ENCODE results near the gene GDF15. TPM values are rescaled to one million over a fixed set of nuclear protein-coding genes. Genes with fewer than 3 reads are reported as not detected.

GDF15 gene
- total RNA-seq, 1 experiment from 2014 or later: 425 TPM

DNA sequence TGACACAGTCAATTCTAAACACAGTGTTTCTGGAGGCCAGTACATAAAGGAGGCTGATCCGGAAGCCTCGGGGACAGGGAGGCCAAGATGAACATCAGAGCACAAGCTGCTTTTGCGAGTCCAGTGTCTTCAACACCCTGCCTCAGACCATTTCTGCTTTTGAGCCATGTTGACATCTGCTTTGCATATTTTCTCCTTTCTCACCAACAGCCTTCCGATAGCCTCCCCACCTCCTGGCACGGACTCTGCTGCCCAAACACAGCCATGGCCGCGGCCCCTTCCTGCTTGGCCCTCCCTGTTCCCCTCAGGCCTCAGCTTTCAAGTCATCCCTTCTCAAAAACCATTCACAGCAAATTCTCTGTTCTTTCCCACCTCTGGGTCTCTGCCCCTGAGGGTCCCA lies 7.9 kb downstream of the GDF15 start:
- ChIA-PET RAD21 (ENCODE audit: low non-redundant PET in 1 of 2, low total read pairs in 2 of 2, uncharacterized antibody in 2 of 2, unreplicated experiment in 2 of 2) (no interaction called here), CTCF (no interaction called here), POLR2A (no interaction called here)
- H4K20me1 ChIP-seq (ENCODE audit: insufficient read depth): no peaks in the 10 kb centered on the region
- no peaks in the 10 kb centered on the region for H3K9me2 ChIP-seq (ENCODE audit: insufficient read depth)
- H3K4me2 ChIP-seq (ENCODE audit: low read length): no peak overlapping the region
- intact Hi-C loops (cut with micrococcal nuclease): no loop called here
- no peak overlapping the region for H3K27ac ChIP-seq (ENCODE audit: low read depth, low read length)
- H3K36me3 ChIP-seq (ENCODE audit: control insufficient read depth in 1 of 2, insufficient read depth in 2 of 2, low read length in 2 of 2): peaks cover 0 to 4% of the 10 kb centered on the region in 2 experiments; a peak in 1 of 4 replicates
- H3K27me3 ChIP-seq (ENCODE audit: insufficient read depth, low read length): no peaks in the 10 kb centered on the region
- H3K4me1 ChIP-seq (ENCODE audit: control insufficient read depth in 1 of 2, insufficient read depth in 2 of 2, low read length in 2 of 2): peaks cover 7 to 29% of the 10 kb centered on the region in 2 experiments; a peak in 3 of 4 replicates
- no peak for TF ChIP-seq SRF (IDR thresholded peaks at IDR 0.05; ENCODE audit: low read depth)
- TF ChIP-seq JUND (IDR thresholded peaks at IDR 0.05): no peak
- no peak for TF ChIP-seq ZFX (IDR thresholded peaks at IDR 0.05)
- TF ChIP-seq FOSL1 (IDR thresholded peaks at IDR 0.05; ENCODE audit: low read depth): no peak
- TF ChIP-seq, protein P1, sequence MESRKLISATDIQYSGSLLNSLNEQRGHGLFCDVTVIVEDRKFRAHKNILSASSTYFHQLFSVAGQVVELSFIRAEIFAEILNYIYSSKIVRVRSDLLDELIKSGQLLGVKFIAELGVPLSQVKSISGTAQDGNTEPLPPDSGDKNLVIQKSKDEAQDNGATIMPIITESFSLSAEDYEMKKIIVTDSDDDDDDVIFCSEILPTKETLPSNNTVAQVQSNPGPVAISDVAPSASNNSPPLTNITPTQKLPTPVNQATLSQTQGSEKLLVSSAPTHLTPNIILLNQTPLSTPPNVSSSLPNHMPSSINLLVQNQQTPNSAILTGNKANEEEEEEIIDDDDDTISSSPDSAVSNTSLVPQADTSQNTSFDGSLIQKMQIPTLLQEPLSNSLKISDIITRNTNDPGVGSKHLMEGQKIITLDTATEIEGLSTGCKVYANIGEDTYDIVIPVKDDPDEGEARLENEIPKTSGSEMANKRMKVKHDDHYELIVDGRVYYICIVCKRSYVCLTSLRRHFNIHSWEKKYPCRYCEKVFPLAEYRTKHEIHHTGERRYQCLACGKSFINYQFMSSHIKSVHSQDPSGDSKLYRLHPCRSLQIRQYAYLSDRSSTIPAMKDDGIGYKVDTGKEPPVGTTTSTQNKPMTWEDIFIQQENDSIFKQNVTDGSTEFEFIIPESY (IDR thresholded peaks at IDR 0.05; ENCODE audit: extremely low read depth, insufficient replicate concordance, low read length): no peak
- no peak for TF ChIP-seq RAD21 (IDR thresholded peaks at IDR 0.05; ENCODE audit: low read depth)
- TF ChIP-seq, protein P2, sequence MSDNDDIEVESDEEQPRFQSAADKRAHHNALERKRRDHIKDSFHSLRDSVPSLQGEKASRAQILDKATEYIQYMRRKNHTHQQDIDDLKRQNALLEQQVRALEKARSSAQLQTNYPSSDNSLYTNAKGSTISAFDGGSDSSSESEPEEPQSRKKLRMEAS (IDR thresholded peaks at IDR 0.05): no peak
- TF ChIP-seq, protein P3, sequence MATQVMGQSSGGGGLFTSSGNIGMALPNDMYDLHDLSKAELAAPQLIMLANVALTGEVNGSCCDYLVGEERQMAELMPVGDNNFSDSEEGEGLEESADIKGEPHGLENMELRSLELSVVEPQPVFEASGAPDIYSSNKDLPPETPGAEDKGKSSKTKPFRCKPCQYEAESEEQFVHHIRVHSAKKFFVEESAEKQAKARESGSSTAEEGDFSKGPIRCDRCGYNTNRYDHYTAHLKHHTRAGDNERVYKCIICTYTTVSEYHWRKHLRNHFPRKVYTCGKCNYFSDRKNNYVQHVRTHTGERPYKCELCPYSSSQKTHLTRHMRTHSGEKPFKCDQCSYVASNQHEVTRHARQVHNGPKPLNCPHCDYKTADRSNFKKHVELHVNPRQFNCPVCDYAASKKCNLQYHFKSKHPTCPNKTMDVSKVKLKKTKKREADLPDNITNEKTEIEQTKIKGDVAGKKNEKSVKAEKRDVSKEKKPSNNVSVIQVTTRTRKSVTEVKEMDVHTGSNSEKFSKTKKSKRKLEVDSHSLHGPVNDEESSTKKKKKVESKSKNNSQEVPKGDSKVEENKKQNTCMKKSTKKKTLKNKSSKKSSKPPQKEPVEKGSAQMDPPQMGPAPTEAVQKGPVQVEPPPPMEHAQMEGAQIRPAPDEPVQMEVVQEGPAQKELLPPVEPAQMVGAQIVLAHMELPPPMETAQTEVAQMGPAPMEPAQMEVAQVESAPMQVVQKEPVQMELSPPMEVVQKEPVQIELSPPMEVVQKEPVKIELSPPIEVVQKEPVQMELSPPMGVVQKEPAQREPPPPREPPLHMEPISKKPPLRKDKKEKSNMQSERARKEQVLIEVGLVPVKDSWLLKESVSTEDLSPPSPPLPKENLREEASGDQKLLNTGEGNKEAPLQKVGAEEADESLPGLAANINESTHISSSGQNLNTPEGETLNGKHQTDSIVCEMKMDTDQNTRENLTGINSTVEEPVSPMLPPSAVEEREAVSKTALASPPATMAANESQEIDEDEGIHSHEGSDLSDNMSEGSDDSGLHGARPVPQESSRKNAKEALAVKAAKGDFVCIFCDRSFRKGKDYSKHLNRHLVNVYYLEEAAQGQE (IDR thresholded peaks at IDR 0.05; ENCODE audit: low read depth): no peak
- no peak for TF ChIP-seq CEBPB (IDR thresholded peaks at IDR 0.05; ENCODE audit: low read depth)
- TF ChIP-seq SIN3A (IDR thresholded peaks at IDR 0.05; ENCODE audit: low read depth): no peak
- no peak for TF ChIP-seq YY1 (IDR thresholded peaks at IDR 0.05; ENCODE audit: extremely low read depth, insufficient replicate concordance, low read depth, low read length)
- TF ChIP-seq POLR2AphosphoS5 (IDR thresholded peaks at IDR 0.05; ENCODE audit: low read depth, low read length): no peak
- TF ChIP-seq SP1 (IDR thresholded peaks at IDR 0.05; ENCODE audit: low read depth): no peak
- TF ChIP-seq, protein P4, sequence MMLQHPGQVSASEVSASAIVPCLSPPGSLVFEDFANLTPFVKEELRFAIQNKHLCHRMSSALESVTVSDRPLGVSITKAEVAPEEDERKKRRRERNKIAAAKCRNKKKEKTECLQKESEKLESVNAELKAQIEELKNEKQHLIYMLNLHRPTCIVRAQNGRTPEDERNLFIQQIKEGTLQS (IDR thresholded peaks at IDR 0.05): no peak
- TF ChIP-seq ZNF274 (IDR thresholded peaks at IDR 0.05; ENCODE audit: low read depth, low read length): no peak
- TF ChIP-seq EZH2phosphoT487 (IDR thresholded peaks at IDR 0.05; ENCODE audit: borderline replicate concordance): no peak
- TF ChIP-seq, protein P5, sequence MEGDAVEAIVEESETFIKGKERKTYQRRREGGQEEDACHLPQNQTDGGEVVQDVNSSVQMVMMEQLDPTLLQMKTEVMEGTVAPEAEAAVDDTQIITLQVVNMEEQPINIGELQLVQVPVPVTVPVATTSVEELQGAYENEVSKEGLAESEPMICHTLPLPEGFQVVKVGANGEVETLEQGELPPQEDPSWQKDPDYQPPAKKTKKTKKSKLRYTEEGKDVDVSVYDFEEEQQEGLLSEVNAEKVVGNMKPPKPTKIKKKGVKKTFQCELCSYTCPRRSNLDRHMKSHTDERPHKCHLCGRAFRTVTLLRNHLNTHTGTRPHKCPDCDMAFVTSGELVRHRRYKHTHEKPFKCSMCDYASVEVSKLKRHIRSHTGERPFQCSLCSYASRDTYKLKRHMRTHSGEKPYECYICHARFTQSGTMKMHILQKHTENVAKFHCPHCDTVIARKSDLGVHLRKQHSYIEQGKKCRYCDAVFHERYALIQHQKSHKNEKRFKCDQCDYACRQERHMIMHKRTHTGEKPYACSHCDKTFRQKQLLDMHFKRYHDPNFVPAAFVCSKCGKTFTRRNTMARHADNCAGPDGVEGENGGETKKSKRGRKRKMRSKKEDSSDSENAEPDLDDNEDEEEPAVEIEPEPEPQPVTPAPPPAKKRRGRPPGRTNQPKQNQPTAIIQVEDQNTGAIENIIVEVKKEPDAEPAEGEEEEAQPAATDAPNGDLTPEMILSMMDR (IDR thresholded peaks at IDR 0.05 in 2 of 3, conservative IDR thresholded peaks at IDR 0.05 in 1 of 3; ENCODE audit: borderline replicate concordance in 1 of 3, insufficient read depth in 1 of 3, low read depth in 2 of 3, low read length in 2 of 3): no peak
- TF ChIP-seq POLR2A (IDR thresholded peaks at IDR 0.05; ENCODE audit: borderline replicate concordance, extremely low read depth, insufficient read depth, insufficient read length): no peak
- no peak for TF ChIP-seq ELF1 (IDR thresholded peaks at IDR 0.05; ENCODE audit: borderline replicate concordance, low read depth)
- DNase-seq (ENCODE audit: low read depth, low spot score) (no peak), ATAC-seq (no peak)
- no peaks in the 10 kb centered on the region for H3K79me2 ChIP-seq (ENCODE audit: insufficient read depth, low read length)
- H3K9me3 ChIP-seq (ENCODE audit: control insufficient read depth in 1 of 2, insufficient read depth in 1 of 2, low read depth in 1 of 2, low read length in 2 of 2): no peaks in the 10 kb centered on the region
- H3K4me3 ChIP-seq (replicated peaks in 1 of 2; ENCODE audit: low read depth in 1 of 2, low read length in 2 of 2): no peak overlapping the region
- H2AFZ ChIP-seq (ENCODE audit: low read depth, low read length, poor library complexity, severe bottlenecking): no peak overlapping the region
- no TSS peak for BruUV-seq (replicated peaks)
- no peak overlapping the region for H3K9ac ChIP-seq (ENCODE audit: low read length)

All from HCT116 (cell line).